H1 (cell line): ENCODE results near the gene MCRS1. TPM values are rescaled to one million over a fixed set of nuclear protein-coding genes. Genes with fewer than 3 reads are reported as not detected.

Experiments used
- CTCF ChIA-PET: fragments of 300-600 bp; sonication (Branson Sonifier 250); formaldehyde crosslinking; loops from one replicate; lab custom pipeline; 2021; ENCODE audit not compliant: partially characterized antibody; lab: Charles Lee
- POLR2A ChIA-PET: fragments of 300-600 bp; sonication (Branson Sonifier 250); formaldehyde crosslinking; loops from one replicate; lab custom pipeline; 2021; ENCODE audit warnings: inconsistent platforms; ENCODE audit not compliant: partially characterized antibody; lab: Charles Lee
- DNase-seq, 2 experiments: peaks; one replicate each; pipeline versions ENCODE4 v3.0.0 to v3.0.0-alpha.2; 2010 to 2022; ENCODE audit warnings: low spot score in 2 of 2, low read depth in 1 of 2, mixed read lengths in 1 of 2
- FAIRE-seq: peaks from 2 replicates; lab custom pipeline; 2011; peaks lifted over from hg19 to GRCh38; lab: Jason Lieb, UNC
- H2AFZ ChIP-seq: 2 replicates; pipeline ENCODE4 v1.8.1; 2012; ENCODE audit warnings: low read length, inconsistent platforms
- H2AK5ac ChIP-seq: 2 replicates; pipeline ENCODE4 v1.6.1; 2013; ENCODE audit warnings: low read depth, low read length
- H2BK120ac ChIP-seq: replicated peaks from 2 replicates; pipeline ENCODE3; 2013; ENCODE audit warnings: low read depth, low read length, inconsistent platforms
- H2BK12ac ChIP-seq: 2 replicates; pipeline ENCODE4 v1.6.1; 2013; ENCODE audit warnings: low read depth, low read length
- H2BK15ac ChIP-seq: 2 replicates; pipeline ENCODE4 v1.6.1; 2013; ENCODE audit warnings: low read length
- H2BK20ac ChIP-seq: 2 replicates; pipeline ENCODE4 v1.6.1; 2013; ENCODE audit warnings: low read length
- H2BK5ac ChIP-seq: 2 replicates; pipeline ENCODE4 v1.6.1; 2013; ENCODE audit warnings: low read depth, low read length
- H3K14ac ChIP-seq: 2 replicates; pipeline ENCODE4 v1.6.1; 2013; ENCODE audit warnings: inconsistent platforms; ENCODE audit not compliant: insufficient read length
- H3K18ac ChIP-seq: 2 replicates; pipeline ENCODE4 v1.6.1; 2013; ENCODE audit warnings: low read length; ENCODE audit errors: extremely low read depth
- H3K23ac ChIP-seq: 2 replicates; pipeline ENCODE4 v1.6.1; 2013; ENCODE audit warnings: inconsistent platforms; ENCODE audit not compliant: insufficient read length
- H3K23me2 ChIP-seq: 2 replicates; pipeline ENCODE4 v1.6.1; 2013; ENCODE audit warnings: low read depth, low read length
- H3K27ac ChIP-seq: 2 replicates; pipeline ENCODE4 v1.6.1; 2011; ENCODE audit warnings: low read depth, low read length, inconsistent platforms
- H3K27me3 ChIP-seq, 4 experiments: replicated peaks in 1 of 4; 1 replicate in 1 of 4; 2 replicates in 3 of 4; pipeline versions ENCODE4 v1.6.1 to v1.8.1; 2011 to 2013; ENCODE audit warnings: low read length in 3 of 4, mild to moderate bottlenecking in 3 of 4, inconsistent platforms in 2 of 4, mixed read lengths in 2 of 4, moderate library complexity in 1 of 4; ENCODE audit not compliant: control insufficient read depth in 3 of 4, insufficient read depth in 3 of 4; ENCODE audit errors: extremely low read depth in 1 of 4
- H3K36me3 ChIP-seq, 4 experiments: 2 replicates each; pipeline versions ENCODE4 v1.6.1 to v1.8.1; 2011 to 2013; ENCODE audit warnings: mild to moderate bottlenecking in 4 of 4, low read length in 3 of 4, moderate library complexity in 2 of 4, control low read depth in 1 of 4, inconsistent platforms in 1 of 4; ENCODE audit not compliant: insufficient read depth in 4 of 4, control insufficient read depth in 2 of 4
- H3K4ac ChIP-seq: replicated peaks from 2 replicates; pipeline ENCODE3; 2013; ENCODE audit warnings: low read length, low read depth, mixed read lengths, inconsistent platforms; ENCODE audit not compliant: insufficient read length
- H3K4me1 ChIP-seq, 4 experiments: replicated peaks in 1 of 4; 1 replicate in 1 of 4; 2 replicates in 3 of 4; pipeline versions ENCODE4 v1.6.1 to v1.8.1; 2011 to 2013; ENCODE audit warnings: low read length in 3 of 4, inconsistent platforms in 2 of 4, mixed read lengths in 1 of 4; ENCODE audit not compliant: insufficient read depth in 4 of 4, control insufficient read depth in 3 of 4
- H3K4me2 ChIP-seq, 2 experiments: 2 replicates each; pipeline versions ENCODE4 v1.6.1 to v1.8.1; 2011 to 2013; ENCODE audit warnings: low read depth in 2 of 2, low read length in 2 of 2, control low read depth in 1 of 2, inconsistent platforms in 1 of 2, mild to moderate bottlenecking in 1 of 2; ENCODE audit not compliant: insufficient read depth in 1 of 2
- H3K4me3 ChIP-seq, 4 experiments: fragments of 200-600, 300-600 bp in 1 of 4; sonication (generic), shearing (Covaris generic), sonication (Bioruptor Twin) in 1 of 4; 2 replicates each; pipeline versions ENCODE4 v1.5.1 to v1.8.1; 2011 to 2016; ENCODE audit warnings: low read length in 4 of 4, low read depth in 3 of 4, control low read depth in 2 of 4, inconsistent platforms in 2 of 4, mild to moderate bottlenecking in 2 of 4, mixed read lengths in 1 of 4, moderate library complexity in 1 of 4; ENCODE audit not compliant: insufficient read depth in 2 of 4; ENCODE audit errors: extremely low read depth in 1 of 4
- H3K56ac ChIP-seq: replicated peaks from 2 replicates; pipeline ENCODE3; 2013; ENCODE audit warnings: low read depth, mild to moderate bottlenecking, mixed read lengths, low read length, inconsistent platforms; ENCODE audit not compliant: insufficient read length
- H3K79me1 ChIP-seq: 2 replicates; pipeline ENCODE4 v1.6.1; 2013; ENCODE audit warnings: low read depth, low read length, control low read depth
- H3K79me2 ChIP-seq, 2 experiments: 2 replicates each; pipeline versions ENCODE4 v1.6.1 to v1.8.1; 2012 to 2013; ENCODE audit warnings: low read length in 2 of 2, mild to moderate bottlenecking in 2 of 2, inconsistent platforms in 1 of 2; ENCODE audit not compliant: insufficient read depth in 2 of 2, control insufficient read depth in 1 of 2
- H3K9ac ChIP-seq, 4 experiments: replicated peaks in 1 of 4; 1 replicate in 1 of 4; 2 replicates in 3 of 4; pipeline versions ENCODE4 v1.6.1 to v1.8.1; 2011 to 2013; ENCODE audit warnings: low read depth in 3 of 4, low read length in 3 of 4, control low read depth in 2 of 4, mild to moderate bottlenecking in 2 of 4, moderate library complexity in 2 of 4, inconsistent platforms in 1 of 4; ENCODE audit errors: extremely low read depth in 1 of 4
- H3K9me3 ChIP-seq, 2 experiments: 2 replicates each; pipeline versions ENCODE4 v1.6.1 to v1.8.1; 2012 to 2013; ENCODE audit warnings: mild to moderate bottlenecking in 2 of 2, moderate library complexity in 2 of 2, control low read depth in 1 of 2, inconsistent platforms in 1 of 2, low read depth in 1 of 2, low read length in 1 of 2, mixed read lengths in 1 of 2; ENCODE audit not compliant: insufficient read depth in 2 of 2
- H4K20me1 ChIP-seq, 2 experiments: replicated peaks in 1 of 2; 2 replicates each; pipeline versions ENCODE3 to v1.8.1; 2011 to 2013; ENCODE audit warnings: inconsistent platforms in 2 of 2, low read length in 2 of 2, mild to moderate bottlenecking in 1 of 2; ENCODE audit not compliant: insufficient read depth in 2 of 2, control insufficient read depth in 1 of 2
- H4K5ac ChIP-seq: 2 replicates; pipeline ENCODE4 v1.6.1; 2013; ENCODE audit warnings: low read length, low read depth, mixed read lengths, inconsistent platforms; ENCODE audit not compliant: insufficient read length
- H4K8ac ChIP-seq: 2 replicates; pipeline ENCODE4 v1.8.0; 2013; ENCODE audit warnings: mild to moderate bottlenecking, moderate library complexity, low read length, inconsistent platforms; ENCODE audit not compliant: insufficient read depth; ENCODE audit errors: extremely low read depth
- H4K91ac ChIP-seq: replicated peaks from 2 replicates; pipeline ENCODE3; 2013; ENCODE audit warnings: low read length, mixed read lengths, inconsistent platforms; ENCODE audit not compliant: insufficient read length
- CHD1 ChIP-seq: IDR thresholded peaks from 2 replicates; pipeline ENCODE4 v1.6.1; 2012; ENCODE audit warnings: low read depth, low read length, improper control_type of control experiment
- CTBP2 ChIP-seq: IDR thresholded peaks from 2 replicates; pipeline ENCODE4 v1.7.0; 2011; ENCODE audit warnings: borderline replicate concordance, mild to moderate bottlenecking, moderate library complexity, mixed read lengths, low read length; ENCODE audit not compliant: insufficient read depth, insufficient read length
- GTF2F1 ChIP-seq: IDR thresholded peaks from 2 replicates; pipeline ENCODE4 v1.6.1; 2012; ENCODE audit warnings: low read depth, low read length, improper control_type of control experiment, borderline replicate concordance
- HDAC2 ChIP-seq, 2 experiments: fragments of 300-600 bp in 1 of 2; sonication (generic) in 1 of 2; IDR thresholded peaks; 2 replicates each; pipeline ENCODE4 v1.6.1; 2011 to 2012; ENCODE audit warnings: low read depth in 2 of 2, low read length in 2 of 2, mild to moderate bottlenecking in 2 of 2, moderate library complexity in 2 of 2, borderline replicate concordance in 1 of 2, inconsistent platforms in 1 of 2
- SIRT6 ChIP-seq: IDR thresholded peaks from one replicate; pipeline ENCODE4 v1.7.1; 2012; ENCODE audit warnings: low read length, inconsistent platforms
- SP2 ChIP-seq: IDR thresholded peaks from 2 replicates; pipeline ENCODE4 v1.6.1; 2012; ENCODE audit warnings: mild to moderate bottlenecking, low read length, inconsistent platforms
- SUZ12 ChIP-seq: fragments of 200-600 bp; sonication (generic); IDR thresholded peaks from 2 replicates; pipeline ENCODE4 v1.6.1; 2012; ENCODE audit warnings: mild to moderate bottlenecking, inconsistent platforms, low read length, moderate library complexity, mixed read lengths
- WGBS, 2 experiments: shearing (Covaris generic) in 1 of 2; methylation state at CpG; one replicate each; pipeline versions ENCODE4 v1.1.6 to v1.1.7; 2013 to 2015; ENCODE audit warnings: low lambda C conversion rate in 2 of 2, mixed read lengths in 2 of 2, inconsistent platforms in 1 of 2, low coverage in 1 of 2, missing lambda C conversion rate in 1 of 2; ENCODE audit not compliant: insufficient replicate concordance in 2 of 2, insufficient coverage in 1 of 2, insufficient read length in 1 of 2; ENCODE audit errors: extremely low coverage in 1 of 2, missing lambda C conversion rate in 1 of 2; 5-methylcytosine and 5-hydroxymethylcytosine counted together
- polyA plus RNA-seq, 7 experiments: library from polyadenylated mRNA; depleted of rRNA in 3 of 7; stranded (reverse) in 5 of 7; unstranded in 2 of 7; fragments of >200 nt in 5 of 7; fragments of 200-250 nt in 2 of 7; gene quantifications; 1 replicate in 5 of 7; 2 replicates in 1 of 7; 4 replicates in 1 of 7; pipeline versions ENCODE4 v1.2.1 to v1.2.3, GENCODE V29; 2011 to 2013; ENCODE audit warnings: missing spikeins in 2 of 7, mixed read lengths in 2 of 7
- total RNA-seq: library from RNA; stranded (reverse); fragmentation: NEBNext Ultra II Directional; extraction: Animal tissue kit (Norgen Biotek cat#: 25700); gene quantifications from 2 replicates; pipeline ENCODE4 v1.2.1, GENCODE V29; 2021
- TF ChIP-seq, protein P1 (sequence below), 3 experiments: IDR thresholded peaks; 1 replicate in 2 of 3; 2 replicates in 1 of 3; pipeline versions ENCODE4 v1.5.1 to v1.6.1; 2011; ENCODE audit warnings: low read length in 3 of 3, mild to moderate bottlenecking in 3 of 3, inconsistent platforms in 2 of 3, low read depth in 1 of 3, moderate library complexity in 1 of 3; ENCODE audit not compliant: insufficient read depth in 1 of 3; ENCODE audit errors: control extremely low read depth in 1 of 3
- TF ChIP-seq, protein P2 (sequence below): IDR thresholded peaks from 2 replicates; pipeline ENCODE4 v1.6.1; 2012; ENCODE audit warnings: inconsistent platforms

MCRS1 gene
- total and polyA plus RNA-seq, 2 of the 8 experiments (the other 6 are each of a cell fraction or from before 2014, with no cell fraction given), result 90.3 to 139 TPM

DNA sequence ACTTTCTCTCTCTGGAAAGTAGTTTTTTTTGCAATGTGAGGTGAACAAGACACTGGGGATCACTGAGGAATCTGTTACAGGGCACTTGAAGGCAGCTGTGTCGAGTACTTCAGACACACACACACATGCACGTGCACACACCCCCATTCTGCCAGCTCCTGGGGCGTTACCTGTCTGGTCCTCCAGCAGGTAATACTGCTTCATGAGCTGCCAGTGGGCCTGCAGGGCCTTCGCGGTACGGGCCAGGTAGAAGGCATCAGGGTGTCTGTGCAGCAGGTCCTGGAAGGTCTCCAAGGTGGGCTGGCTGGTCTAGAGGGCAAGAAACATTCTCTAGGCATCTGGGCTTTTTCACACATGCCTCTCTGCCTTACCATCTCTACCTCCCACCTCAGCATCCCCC is 5.1 kb downstream of the MCRS1 start:
- H3K4me2 ChIP-seq, result no peak overlapping the region
- H3K18ac ChIP-seq, result no peak overlapping the region
- no peak overlapping the region for H3K4ac ChIP-seq
- H3K14ac ChIP-seq, result no peak overlapping the region
- H2BK20ac ChIP-seq, result no peak overlapping the region
- no peaks in the 10 kb centered on the region for H3K9me3 ChIP-seq
- FAIRE-seq, result no peak
- no peak overlapping the region for H3K4me3 ChIP-seq
- ChIA-PET CTCF (interaction anchor here (1.0 to 14.0 kb wide), 5 partner anchors 10 to 204 kb away, joined by 3 to 140 read pairs (median 38); no protein-coding TSS in a partner anchor), POLR2A (interaction anchor here (0.9 to 9.1 kb wide), 5 partner anchors 9 to 66 kb away, joined by 3 to 72 read pairs (median 4); no protein-coding TSS in a partner anchor)
- no peak overlapping the region for H4K8ac ChIP-seq
- H3K79me2 ChIP-seq, result peaks cover 0 to 18% of the 10 kb centered on the region in 2 experiments; a peak in 2 of 4 replicates
- no peak overlapping the region for H4K5ac ChIP-seq
- no peak for DNase-seq
- no peak overlapping the region for H3K9ac ChIP-seq
- 93% methylated on average over 6 of the region's 6 CpGs; no CpG with 5 or more reads in 1 of the 2 experiments for WGBS, 2 experiments
- no peak overlapping the region for H3K23ac ChIP-seq
- peaks cover 0 to 15% of the 10 kb centered on the region in 2 experiments for H4K20me1 ChIP-seq
- no peaks in the 10 kb centered on the region for H3K27me3 ChIP-seq
- no peak overlapping the region for H4K91ac ChIP-seq
- H3K27ac ChIP-seq, result no peak overlapping the region
- peaks cover 26 to 65% (median 44%) of the 10 kb centered on the region in 4 experiments; a peak in 7 of 8 replicates for H3K36me3 ChIP-seq
- no peak overlapping the region for H2AFZ ChIP-seq
- H2BK12ac ChIP-seq, result no peak overlapping the region
- no peak overlapping the region for H2BK15ac ChIP-seq
- H3K56ac ChIP-seq, result no peak overlapping the region
- no peak overlapping the region for H2AK5ac ChIP-seq
- no peak overlapping the region for H2BK120ac ChIP-seq
- H3K79me1 ChIP-seq, result peaks cover 13% of the 10 kb centered on the region
- 0 out of 2 replicates have a peak, but pooled peaks cover 3% of the 10 kb centered on the region for H3K23me2 ChIP-seq
- H3K4me1 ChIP-seq, result no peaks in the 10 kb centered on the region; a peak in 3 of 7 replicates
- no peak overlapping the region for H2BK5ac ChIP-seq
- no peak for TF ChIP-seq SIRT6
- no peak for TF ChIP-seq HDAC2 (IDR thresholded peaks at IDR 0.05; ENCODE audit: borderline replicate concordance in 1 of 2, low read depth in 2 of 2, low read length in 2 of 2)
- TF ChIP-seq SUZ12, result no peak
- TF ChIP-seq, protein P1, sequence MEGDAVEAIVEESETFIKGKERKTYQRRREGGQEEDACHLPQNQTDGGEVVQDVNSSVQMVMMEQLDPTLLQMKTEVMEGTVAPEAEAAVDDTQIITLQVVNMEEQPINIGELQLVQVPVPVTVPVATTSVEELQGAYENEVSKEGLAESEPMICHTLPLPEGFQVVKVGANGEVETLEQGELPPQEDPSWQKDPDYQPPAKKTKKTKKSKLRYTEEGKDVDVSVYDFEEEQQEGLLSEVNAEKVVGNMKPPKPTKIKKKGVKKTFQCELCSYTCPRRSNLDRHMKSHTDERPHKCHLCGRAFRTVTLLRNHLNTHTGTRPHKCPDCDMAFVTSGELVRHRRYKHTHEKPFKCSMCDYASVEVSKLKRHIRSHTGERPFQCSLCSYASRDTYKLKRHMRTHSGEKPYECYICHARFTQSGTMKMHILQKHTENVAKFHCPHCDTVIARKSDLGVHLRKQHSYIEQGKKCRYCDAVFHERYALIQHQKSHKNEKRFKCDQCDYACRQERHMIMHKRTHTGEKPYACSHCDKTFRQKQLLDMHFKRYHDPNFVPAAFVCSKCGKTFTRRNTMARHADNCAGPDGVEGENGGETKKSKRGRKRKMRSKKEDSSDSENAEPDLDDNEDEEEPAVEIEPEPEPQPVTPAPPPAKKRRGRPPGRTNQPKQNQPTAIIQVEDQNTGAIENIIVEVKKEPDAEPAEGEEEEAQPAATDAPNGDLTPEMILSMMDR (IDR thresholded peaks at IDR 0.05; ENCODE audit: control extremely low read depth in 1 of 3, insufficient read depth in 1 of 3, low read depth in 1 of 3, low read length in 3 of 3), result no peak
- TF ChIP-seq SP2, result no peak
- no peak for TF ChIP-seq CTBP2
- TF ChIP-seq, protein P2, sequence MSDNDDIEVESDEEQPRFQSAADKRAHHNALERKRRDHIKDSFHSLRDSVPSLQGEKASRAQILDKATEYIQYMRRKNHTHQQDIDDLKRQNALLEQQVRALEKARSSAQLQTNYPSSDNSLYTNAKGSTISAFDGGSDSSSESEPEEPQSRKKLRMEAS, result no peak
- TF ChIP-seq GTF2F1, result no peak
- no peak for TF ChIP-seq CHD1
